Measurements from ENCODE around the gene KIF18B. TPM values are rescaled to one million over a fixed set of nuclear protein-coding genes. Genes with fewer than 3 reads are reported as not detected.

The KIF18B gene
- total and polyA plus RNA-seq, 2 donors (not counting 1 experiment from before 2014, with no cell fraction given), result 0.44 to 0.48 TPM

- Histone ChIP-seq H3K27me3 (replicated peaks in 1 of 4; ENCODE audit: control extremely low read depth in 1 of 4, control insufficient read depth in 3 of 4, insufficient read depth in 4 of 4, low read length in 3 of 4) (peaks cover 0 to 24% (median 6%) of the 10 kb centered on the region in 4 experiments), H3K27ac (ENCODE audit: low read length in 2 of 2) (no peak overlapping the region), H3K4me3 (ENCODE audit: control extremely low read depth in 1 of 5, extremely low read depth in 1 of 5, insufficient read depth in 1 of 5, low read depth in 2 of 5, low read length in 4 of 5) (no peak overlapping the region), H3K36me3 (replicated peaks in 1 of 2; ENCODE audit: control extremely low read depth in 1 of 2, control insufficient read depth in 1 of 2, extremely low read depth in 1 of 2, insufficient read depth in 2 of 2, low read length in 1 of 2) (no peaks in the 10 kb centered on the region), H3K79me2 (ENCODE audit: control insufficient read depth, insufficient read depth, low read length) (no peaks in the 10 kb centered on the region), H2AFZ (ENCODE audit: insufficient read depth, low read depth, low read length, poor library complexity, severe bottlenecking) (no peak overlapping the region), H3K4me2 (replicated peaks; ENCODE audit: low read depth, low read length, poor library complexity, severe bottlenecking) (no peak overlapping the region), H3K9ac (ENCODE audit: low read length) (no peak overlapping the region), H3K4me1 (ENCODE audit: control insufficient read depth in 2 of 2, insufficient read depth in 2 of 2, low read length in 2 of 2) (peaks cover 10 to 13% of the 10 kb centered on the region in 2 donors), H3K9me3 (ENCODE audit: control extremely low read depth in 1 of 3, control insufficient read depth in 2 of 3, insufficient read depth in 1 of 3, low read length in 2 of 3) (no peaks in the 10 kb centered on the region), H4K20me1 (ENCODE audit: control insufficient read depth, insufficient read depth, low read length, poor library complexity, severe bottlenecking) (no peaks in the 10 kb centered on the region)
- Mint-ChIP-seq H3K4me3 (no peak overlapping the region), H3K27me3 (peaks cover 8% of the 10 kb centered on the region), H3K27ac (no peak overlapping the region), H3K9me3 (ENCODE audit: insufficient read depth) (no peaks in the 10 kb centered on the region), H3K4me1 (peaks cover 12% of the 10 kb centered on the region)
- intact Hi-C loops (cut with micrococcal nuclease), result no loop called here
- WGBS (ENCODE audit: insufficient coverage), result 88% methylated on average over 17 of the region's 19 CpGs
- CTCF ChIA-PET, result interaction anchor here (1.0 to 6.0 kb wide), 3 partner anchors 13 to 176 kb away, joined by 3 to 95 read pairs (median 62); no protein-coding TSS in a partner anchor
- TF ChIP-seq CTCF (IDR thresholded peaks at IDR 0.05) (no peak), EZH2 (IDR thresholded peaks at IDR 0.05; ENCODE audit: borderline replicate concordance, insufficient read depth, low read depth, low read length, poor library complexity, severe bottlenecking) (no peak)
- ATAC-seq (ENCODE audit: low read depth) (no peak), DNase-seq (no peak)
- POLR2A ChIA-PET, result no interaction called here
Measured at GRCh38 chr17:44922746-44923470, 24.7 kb downstream of the KIF18B start.

GRCh38 chr17:44922136-44922535 is 25.4 kb downstream of the KIF18B start:
- no peak overlapping the region for H3K4me3 Mint-ChIP-seq
- intact Hi-C loops (cut with micrococcal nuclease), result no loop called here
- 95% methylated on average over 5 of the region's 6 CpGs for WGBS (ENCODE audit: insufficient coverage)
- peaks cover 8% of the 10 kb centered on the region for H3K27me3 Mint-ChIP-seq
- ChIA-PET POLR2A (no interaction called here), CTCF (interaction anchor here (1.0 to 6.0 kb wide), 4 partner anchors 12 to 275 kb away, joined by 3 to 95 read pairs (median 42); no protein-coding TSS in a partner anchor)
- H3K27ac Mint-ChIP-seq, result no peak overlapping the region
- Histone ChIP-seq H3K79me2 (ENCODE audit: control insufficient read depth, insufficient read depth, low read length) (no peaks in the 10 kb centered on the region), H3K27me3 (replicated peaks in 1 of 4; ENCODE audit: control extremely low read depth in 1 of 4, control insufficient read depth in 3 of 4, insufficient read depth in 4 of 4, low read length in 3 of 4) (peaks cover 0 to 24% (median 6%) of the 10 kb centered on the region in 4 experiments), H3K9me3 (ENCODE audit: control extremely low read depth in 1 of 3, control insufficient read depth in 2 of 3, insufficient read depth in 1 of 3, low read length in 2 of 3) (no peaks in the 10 kb centered on the region), H3K4me3 (ENCODE audit: control extremely low read depth in 1 of 5, extremely low read depth in 1 of 5, insufficient read depth in 1 of 5, low read depth in 2 of 5, low read length in 4 of 5) (no peak overlapping the region), H3K4me1 (ENCODE audit: control insufficient read depth in 2 of 2, insufficient read depth in 2 of 2, low read length in 2 of 2) (peaks cover 10 to 13% of the 10 kb centered on the region in 2 donors), H3K36me3 (replicated peaks in 1 of 2; ENCODE audit: control extremely low read depth in 1 of 2, control insufficient read depth in 1 of 2, extremely low read depth in 1 of 2, insufficient read depth in 2 of 2, low read length in 1 of 2) (no peaks in the 10 kb centered on the region), H3K27ac (ENCODE audit: low read length in 2 of 2) (no peak overlapping the region), H3K4me2 (replicated peaks; ENCODE audit: low read depth, low read length, poor library complexity, severe bottlenecking) (no peak overlapping the region), H4K20me1 (ENCODE audit: control insufficient read depth, insufficient read depth, low read length, poor library complexity, severe bottlenecking) (no peaks in the 10 kb centered on the region), H2AFZ (ENCODE audit: insufficient read depth, low read depth, low read length, poor library complexity, severe bottlenecking) (no peak overlapping the region), H3K9ac (ENCODE audit: low read length) (no peak overlapping the region)
- H3K4me1 Mint-ChIP-seq, result peaks cover 12% of the 10 kb centered on the region
- H3K9me3 Mint-ChIP-seq (ENCODE audit: insufficient read depth), result no peaks in the 10 kb centered on the region
- TF ChIP-seq CTCF (IDR thresholded peaks at IDR 0.05), result no peak
- TF ChIP-seq EZH2 (IDR thresholded peaks at IDR 0.05; ENCODE audit: borderline replicate concordance, insufficient read depth, low read depth, low read length, poor library complexity, severe bottlenecking), result no peak
- ATAC-seq (ENCODE audit: low read depth) (no peak), DNase-seq (no peak)
